H1 (cell line): Measurements from ENCODE around the gene CCDC171. TPM values are rescaled to one million over a fixed set of nuclear protein-coding genes. Genes with fewer than 3 reads are reported as not detected.

ENCODE experiments used
- CTCF ChIA-PET: fragments of 300-600 bp; sonication (Branson Sonifier 250); formaldehyde crosslinking; loops from one replicate; lab custom pipeline; 2021; ENCODE audit not compliant: partially characterized antibody; lab: Charles Lee
- POLR2A ChIA-PET: fragments of 300-600 bp; sonication (Branson Sonifier 250); formaldehyde crosslinking; loops from one replicate; lab custom pipeline; 2021; ENCODE audit warnings: inconsistent platforms; ENCODE audit not compliant: partially characterized antibody; lab: Charles Lee
- DNase-seq, 2 experiments: peaks; one replicate each; pipeline versions ENCODE4 v3.0.0 to v3.0.0-alpha.2; 2010 to 2022; ENCODE audit warnings: low spot score in 2 of 2, low read depth in 1 of 2, mixed read lengths in 1 of 2
- FAIRE-seq: peaks from 2 replicates; lab custom pipeline; 2011; peaks lifted over from hg19 to GRCh38; lab: Jason Lieb, UNC
- H2AFZ ChIP-seq: 2 replicates; pipeline ENCODE4 v1.8.1; 2012; ENCODE audit warnings: low read length, inconsistent platforms
- H2AK5ac ChIP-seq: 2 replicates; pipeline ENCODE4 v1.6.1; 2013; ENCODE audit warnings: low read depth, low read length
- H2BK120ac ChIP-seq: replicated peaks from 2 replicates; pipeline ENCODE3; 2013; ENCODE audit warnings: low read depth, low read length, inconsistent platforms
- H2BK12ac ChIP-seq: 2 replicates; pipeline ENCODE4 v1.6.1; 2013; ENCODE audit warnings: low read depth, low read length
- H2BK15ac ChIP-seq: 2 replicates; pipeline ENCODE4 v1.6.1; 2013; ENCODE audit warnings: low read length
- H2BK20ac ChIP-seq: 2 replicates; pipeline ENCODE4 v1.6.1; 2013; ENCODE audit warnings: low read length
- H2BK5ac ChIP-seq: 2 replicates; pipeline ENCODE4 v1.6.1; 2013; ENCODE audit warnings: low read depth, low read length
- H3K14ac ChIP-seq: 2 replicates; pipeline ENCODE4 v1.6.1; 2013; ENCODE audit warnings: inconsistent platforms; ENCODE audit not compliant: insufficient read length
- H3K18ac ChIP-seq: 2 replicates; pipeline ENCODE4 v1.6.1; 2013; ENCODE audit warnings: low read length; ENCODE audit errors: extremely low read depth
- H3K23ac ChIP-seq: 2 replicates; pipeline ENCODE4 v1.6.1; 2013; ENCODE audit warnings: inconsistent platforms; ENCODE audit not compliant: insufficient read length
- H3K23me2 ChIP-seq: 2 replicates; pipeline ENCODE4 v1.6.1; 2013; ENCODE audit warnings: low read depth, low read length
- H3K27ac ChIP-seq: 2 replicates; pipeline ENCODE4 v1.6.1; 2011; ENCODE audit warnings: low read depth, low read length, inconsistent platforms
- H3K27me3 ChIP-seq, 4 experiments: replicated peaks in 1 of 4; 1 replicate in 1 of 4; 2 replicates in 3 of 4; pipeline versions ENCODE4 v1.6.1 to v1.8.1; 2011 to 2013; ENCODE audit warnings: low read length in 3 of 4, mild to moderate bottlenecking in 3 of 4, inconsistent platforms in 2 of 4, mixed read lengths in 2 of 4, moderate library complexity in 1 of 4; ENCODE audit not compliant: control insufficient read depth in 3 of 4, insufficient read depth in 3 of 4; ENCODE audit errors: extremely low read depth in 1 of 4
- H3K36me3 ChIP-seq, 4 experiments: 2 replicates each; pipeline versions ENCODE4 v1.6.1 to v1.8.1; 2011 to 2013; ENCODE audit warnings: mild to moderate bottlenecking in 4 of 4, low read length in 3 of 4, moderate library complexity in 2 of 4, control low read depth in 1 of 4, inconsistent platforms in 1 of 4; ENCODE audit not compliant: insufficient read depth in 4 of 4, control insufficient read depth in 2 of 4
- H3K4ac ChIP-seq: replicated peaks from 2 replicates; pipeline ENCODE3; 2013; ENCODE audit warnings: low read length, low read depth, mixed read lengths, inconsistent platforms; ENCODE audit not compliant: insufficient read length
- H3K4me1 ChIP-seq, 4 experiments: replicated peaks in 1 of 4; 1 replicate in 1 of 4; 2 replicates in 3 of 4; pipeline versions ENCODE4 v1.6.1 to v1.8.1; 2011 to 2013; ENCODE audit warnings: low read length in 3 of 4, inconsistent platforms in 2 of 4, mixed read lengths in 1 of 4; ENCODE audit not compliant: insufficient read depth in 4 of 4, control insufficient read depth in 3 of 4
- H3K4me2 ChIP-seq, 2 experiments: 2 replicates each; pipeline versions ENCODE4 v1.6.1 to v1.8.1; 2011 to 2013; ENCODE audit warnings: low read depth in 2 of 2, low read length in 2 of 2, control low read depth in 1 of 2, inconsistent platforms in 1 of 2, mild to moderate bottlenecking in 1 of 2; ENCODE audit not compliant: insufficient read depth in 1 of 2
- H3K4me3 ChIP-seq, 4 experiments: fragments of 200-600, 300-600 bp in 1 of 4; sonication (generic), shearing (Covaris generic), sonication (Bioruptor Twin) in 1 of 4; 2 replicates each; pipeline versions ENCODE4 v1.5.1 to v1.8.1; 2011 to 2016; ENCODE audit warnings: low read length in 4 of 4, low read depth in 3 of 4, control low read depth in 2 of 4, inconsistent platforms in 2 of 4, mild to moderate bottlenecking in 2 of 4, mixed read lengths in 1 of 4, moderate library complexity in 1 of 4; ENCODE audit not compliant: insufficient read depth in 2 of 4; ENCODE audit errors: extremely low read depth in 1 of 4
- H3K56ac ChIP-seq: replicated peaks from 2 replicates; pipeline ENCODE3; 2013; ENCODE audit warnings: low read depth, mild to moderate bottlenecking, mixed read lengths, low read length, inconsistent platforms; ENCODE audit not compliant: insufficient read length
- H3K79me1 ChIP-seq: 2 replicates; pipeline ENCODE4 v1.6.1; 2013; ENCODE audit warnings: low read depth, low read length, control low read depth
- H3K79me2 ChIP-seq, 2 experiments: 2 replicates each; pipeline versions ENCODE4 v1.6.1 to v1.8.1; 2012 to 2013; ENCODE audit warnings: low read length in 2 of 2, mild to moderate bottlenecking in 2 of 2, inconsistent platforms in 1 of 2; ENCODE audit not compliant: insufficient read depth in 2 of 2, control insufficient read depth in 1 of 2
- H3K9ac ChIP-seq, 4 experiments: replicated peaks in 1 of 4; 1 replicate in 1 of 4; 2 replicates in 3 of 4; pipeline versions ENCODE4 v1.6.1 to v1.8.1; 2011 to 2013; ENCODE audit warnings: low read depth in 3 of 4, low read length in 3 of 4, control low read depth in 2 of 4, mild to moderate bottlenecking in 2 of 4, moderate library complexity in 2 of 4, inconsistent platforms in 1 of 4; ENCODE audit errors: extremely low read depth in 1 of 4
- H3K9me3 ChIP-seq, 2 experiments: 2 replicates each; pipeline versions ENCODE4 v1.6.1 to v1.8.1; 2012 to 2013; ENCODE audit warnings: mild to moderate bottlenecking in 2 of 2, moderate library complexity in 2 of 2, control low read depth in 1 of 2, inconsistent platforms in 1 of 2, low read depth in 1 of 2, low read length in 1 of 2, mixed read lengths in 1 of 2; ENCODE audit not compliant: insufficient read depth in 2 of 2
- H4K20me1 ChIP-seq, 2 experiments: replicated peaks in 1 of 2; 2 replicates each; pipeline versions ENCODE3 to v1.8.1; 2011 to 2013; ENCODE audit warnings: inconsistent platforms in 2 of 2, low read length in 2 of 2, mild to moderate bottlenecking in 1 of 2; ENCODE audit not compliant: insufficient read depth in 2 of 2, control insufficient read depth in 1 of 2
- H4K5ac ChIP-seq: 2 replicates; pipeline ENCODE4 v1.6.1; 2013; ENCODE audit warnings: low read length, low read depth, mixed read lengths, inconsistent platforms; ENCODE audit not compliant: insufficient read length
- H4K8ac ChIP-seq: 2 replicates; pipeline ENCODE4 v1.8.0; 2013; ENCODE audit warnings: mild to moderate bottlenecking, moderate library complexity, low read length, inconsistent platforms; ENCODE audit not compliant: insufficient read depth; ENCODE audit errors: extremely low read depth
- H4K91ac ChIP-seq: replicated peaks from 2 replicates; pipeline ENCODE3; 2013; ENCODE audit warnings: low read length, mixed read lengths, inconsistent platforms; ENCODE audit not compliant: insufficient read length
- ASH2L ChIP-seq: fragments of 200-600, 300-600 bp; sonication (generic); IDR thresholded peaks from one replicate; pipeline ENCODE4 v1.7.1; 2017; ENCODE audit warnings: low read length
- CHD1 ChIP-seq: IDR thresholded peaks from 2 replicates; pipeline ENCODE4 v1.6.1; 2012; ENCODE audit warnings: low read depth, low read length, improper control_type of control experiment
- CTBP2 ChIP-seq: IDR thresholded peaks from 2 replicates; pipeline ENCODE4 v1.7.0; 2011; ENCODE audit warnings: borderline replicate concordance, mild to moderate bottlenecking, moderate library complexity, mixed read lengths, low read length; ENCODE audit not compliant: insufficient read depth, insufficient read length
- EGR1 ChIP-seq: IDR thresholded peaks from 2 replicates; pipeline ENCODE4 v1.6.1; 2011; ENCODE audit warnings: low read depth, low read length, borderline replicate concordance
- EZH2 ChIP-seq: fragments of 200-600 bp; sonication (generic); IDR thresholded peaks from 2 replicates; pipeline ENCODE4 v1.7.1; 2012; ENCODE audit warnings: low read depth, mild to moderate bottlenecking, moderate library complexity, low read length, inconsistent platforms; ENCODE audit not compliant: severe bottlenecking
- HDAC6 ChIP-seq: IDR thresholded peaks from one replicate; pipeline ENCODE4 v1.7.1; 2012; ENCODE audit warnings: low read depth, mild to moderate bottlenecking, inconsistent platforms, low read length, moderate library complexity
- MAFK ChIP-seq: IDR thresholded peaks from 2 replicates; pipeline ENCODE4 v1.6.1; 2012; ENCODE audit warnings: low read depth, mild to moderate bottlenecking, improper control_type of control experiment, low read length
- POLR2AphosphoS5 ChIP-seq: IDR thresholded peaks from 2 replicates; pipeline ENCODE4 v1.6.1; 2011; ENCODE audit warnings: low read depth, low read length
- RNF2 ChIP-seq: fragments of 200-900, 300-1000 bp; sonication (generic); IDR thresholded peaks from 2 replicates; pipeline ENCODE4 v1.7.1; 2016; ENCODE audit warnings: borderline replicate concordance, low read depth, mild to moderate bottlenecking, antibody characterized with exemption, low read length; ENCODE audit not compliant: poor library complexity, severe bottlenecking; ENCODE audit errors: missing control alignments
- SIN3A ChIP-seq, 2 experiments: IDR thresholded peaks in 1 of 2; conservative IDR thresholded peaks in 1 of 2; 2 replicates each; pipeline ENCODE4 v1.6.1; 2011 to 2012; ENCODE audit warnings: low read length in 2 of 2, improper control_type of control experiment in 1 of 2, low read depth in 1 of 2, mild to moderate bottlenecking in 1 of 2
- SIX5 ChIP-seq: IDR thresholded peaks from 2 replicates; pipeline ENCODE4 v1.6.1; 2011; ENCODE audit warnings: mild to moderate bottlenecking, low read depth, low read length
- SP1 ChIP-seq: IDR thresholded peaks from 2 replicates; pipeline ENCODE4 v1.6.1; 2011; ENCODE audit warnings: low read depth, low read length
- TBP ChIP-seq: IDR thresholded peaks from 2 replicates; pipeline ENCODE4 v1.6.1; 2011; ENCODE audit warnings: low read depth, low read length, improper control_type of control experiment
- TCF12 ChIP-seq: IDR thresholded peaks from 2 replicates; pipeline ENCODE4 v1.6.1; 2011; ENCODE audit warnings: low read depth, mild to moderate bottlenecking, low read length
- WGBS, 2 experiments: shearing (Covaris generic) in 1 of 2; methylation state at CpG; one replicate each; pipeline versions ENCODE4 v1.1.6 to v1.1.7; 2013 to 2015; ENCODE audit warnings: low lambda C conversion rate in 2 of 2, mixed read lengths in 2 of 2, inconsistent platforms in 1 of 2, low coverage in 1 of 2, missing lambda C conversion rate in 1 of 2; ENCODE audit not compliant: insufficient replicate concordance in 2 of 2, insufficient coverage in 1 of 2, insufficient read length in 1 of 2; ENCODE audit errors: extremely low coverage in 1 of 2, missing lambda C conversion rate in 1 of 2; 5-methylcytosine and 5-hydroxymethylcytosine counted together
- polyA plus RNA-seq, 7 experiments: library from polyadenylated mRNA; depleted of rRNA in 3 of 7; stranded (reverse) in 5 of 7; unstranded in 2 of 7; fragments of >200 nt in 5 of 7; fragments of 200-250 nt in 2 of 7; gene quantifications; 1 replicate in 5 of 7; 2 replicates in 1 of 7; 4 replicates in 1 of 7; pipeline versions ENCODE4 v1.2.1 to v1.2.3, GENCODE V29; 2011 to 2013; ENCODE audit warnings: missing spikeins in 2 of 7, mixed read lengths in 2 of 7
- total RNA-seq: library from RNA; stranded (reverse); fragmentation: NEBNext Ultra II Directional; extraction: Animal tissue kit (Norgen Biotek cat#: 25700); gene quantifications from 2 replicates; pipeline ENCODE4 v1.2.1, GENCODE V29; 2021
- TF ChIP-seq, protein P1 (sequence below): IDR thresholded peaks from 2 replicates; pipeline ENCODE4 v1.6.1; 2012; ENCODE audit warnings: inconsistent platforms

CCDC171 gene
- total and polyA plus RNA-seq, 2 of the 8 experiments (the other 6 are each of a cell fraction or from before 2014, with no cell fraction given), result 0.83 to 2.3 TPM

GRCh38 chr9:15851766-15852165 lies 298.9 kb downstream of the CCDC171 start:
- no peak overlapping the region for H2BK5ac ChIP-seq
- TF ChIP-seq EZH2 (no peak), RNF2 (no peak), MAFK (no peak), CTBP2 (no peak), TCF12 (no peak), EGR1 (no peak), HDAC6 (no peak), POLR2AphosphoS5 (no peak), SIX5 (no peak), SP1 (no peak), TBP (no peak), ASH2L (no peak), SIN3A (conservative IDR thresholded peaks at IDR 0.05 in 1 of 2, IDR thresholded peaks at IDR 0.05 in 1 of 2; ENCODE audit: low read depth in 1 of 2, low read length in 2 of 2) (no peak), CHD1 (no peak)
- TF ChIP-seq, protein P1, sequence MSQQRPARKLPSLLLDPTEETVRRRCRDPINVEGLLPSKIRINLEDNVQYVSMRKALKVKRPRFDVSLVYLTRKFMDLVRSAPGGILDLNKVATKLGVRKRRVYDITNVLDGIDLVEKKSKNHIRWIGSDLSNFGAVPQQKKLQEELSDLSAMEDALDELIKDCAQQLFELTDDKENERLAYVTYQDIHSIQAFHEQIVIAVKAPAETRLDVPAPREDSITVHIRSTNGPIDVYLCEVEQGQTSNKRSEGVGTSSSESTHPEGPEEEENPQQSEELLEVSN, result no peak

More at GRCh38 chr9:15851766-15852165, 298.9 kb downstream of the CCDC171 start:
- H2BK120ac ChIP-seq, result no peak overlapping the region
- no peaks in the 10 kb centered on the region for H4K20me1 ChIP-seq
- H3K27ac ChIP-seq, result no peak overlapping the region
- no peak overlapping the region for H2AK5ac ChIP-seq
- no peak overlapping the region for H4K91ac ChIP-seq
- no peak overlapping the region for H3K9ac ChIP-seq
- no peak overlapping the region for H2BK12ac ChIP-seq
- H3K23ac ChIP-seq, result no peak overlapping the region
- no peak overlapping the region for H3K4ac ChIP-seq
- H2BK20ac ChIP-seq, result no peak overlapping the region
- no peaks in the 10 kb centered on the region for H3K79me1 ChIP-seq
- H3K56ac ChIP-seq, result no peak overlapping the region
- H4K5ac ChIP-seq, result no peak overlapping the region
- no peak overlapping the region for H3K4me2 ChIP-seq
- H3K36me3 ChIP-seq, result no peaks in the 10 kb centered on the region
- no peak overlapping the region for H3K18ac ChIP-seq
- H3K79me2 ChIP-seq, result no peaks in the 10 kb centered on the region
- no peak overlapping the region for H2BK15ac ChIP-seq
- H3K23me2 ChIP-seq, result no peaks in the 10 kb centered on the region
- CTCF ChIA-PET, result no interaction called here
- H3K9me3 ChIP-seq, result no peaks in the 10 kb centered on the region
- H3K14ac ChIP-seq, result no peak overlapping the region
- no peak for DNase-seq
- no peaks in the 10 kb centered on the region for H3K4me1 ChIP-seq
- POLR2A ChIA-PET, result no interaction called here
- WGBS, 2 experiments, result 68% methylated on average over 2 of the region's 2 CpGs; no CpG with 5 or more reads in 1 of the 2 experiments
- H3K27me3 ChIP-seq, result no peaks in the 10 kb centered on the region
- H4K8ac ChIP-seq, result no peak overlapping the region
- no peak for FAIRE-seq
- H3K4me3 ChIP-seq, result no peak overlapping the region
- H2AFZ ChIP-seq, result no peak overlapping the region
